GM23248 (cell line): ENCODE measurements around the gene ARL3. TPM values are rescaled to one million over a fixed set of nuclear protein-coding genes. Genes with fewer than 3 reads are reported as not detected.
A peak's percentile ranks its signal among the peaks of the same experiment; 100 is the strongest.

Experiments
- DNase-seq: peaks from one replicate; pipeline ENCODE4 v3.0.0-alpha.2; 2015
- H2AFZ ChIP-seq: fragments of 200-600 bp; sonication (generic); 2 replicates; pipeline ENCODE4 v1.6.1; 2016; ENCODE audit warnings: antibody characterized with exemption
- H3F3A ChIP-seq: fragments of 200-600 bp; sonication (generic); 2 replicates; pipeline ENCODE4 v1.6.1; 2016; ENCODE audit warnings: mild to moderate bottlenecking, antibody characterized with exemption, mixed run types; ENCODE audit not compliant: insufficient read depth
- H3K27ac ChIP-seq: fragments of 200-600 bp; sonication (generic); 2 replicates; pipeline ENCODE4 v1.5.1; 2016; ENCODE audit warnings: mild to moderate bottlenecking
- H3K27me3 ChIP-seq: fragments of 200-600 bp; sonication (generic); replicated peaks from 2 replicates; pipeline ENCODE4 v1.6.1; 2016; ENCODE audit warnings: mild to moderate bottlenecking; ENCODE audit not compliant: insufficient read depth
- H3K36me3 ChIP-seq: fragments of 200-600 bp; sonication (generic); 2 replicates; pipeline ENCODE4 v1.6.1; 2016; ENCODE audit warnings: low read depth, mild to moderate bottlenecking
- H3K4me1 ChIP-seq: fragments of 200-600 bp; sonication (generic); 2 replicates; pipeline ENCODE4 v1.6.1; 2016; ENCODE audit warnings: mild to moderate bottlenecking; ENCODE audit not compliant: insufficient read depth
- H3K4me2 ChIP-seq: fragments of 200-600 bp; sonication (generic); one replicate; pipeline ENCODE4 v1.6.1; 2016; ENCODE audit warnings: mild to moderate bottlenecking; ENCODE audit not compliant: unreplicated experiment
- H3K4me3 ChIP-seq: fragments of 200-600 bp; sonication (generic); 2 replicates; pipeline ENCODE4 v1.5.1; 2016; ENCODE audit warnings: mild to moderate bottlenecking
- H3K79me2 ChIP-seq: fragments of 200-600 bp; sonication (generic); 2 replicates; pipeline ENCODE4 v1.6.1; 2016; ENCODE audit warnings: mild to moderate bottlenecking; ENCODE audit not compliant: insufficient read depth
- H3K9ac ChIP-seq: fragments of 200-600 bp; sonication (generic); 2 replicates; pipeline ENCODE4 v1.6.1; 2016; ENCODE audit warnings: mild to moderate bottlenecking
- H3K9me2 ChIP-seq: fragments of 200-600 bp; sonication (generic); 2 replicates; pipeline ENCODE4 v1.6.1; 2016; ENCODE audit warnings: mixed run types, mild to moderate bottlenecking, moderate library complexity; ENCODE audit not compliant: insufficient read depth
- H3K9me3 ChIP-seq: fragments of 200-600 bp; sonication (generic); one replicate; pipeline ENCODE4 v1.6.1; 2017; ENCODE audit warnings: low read depth
- H4K20me1 ChIP-seq: fragments of 200-600 bp; sonication (generic); 2 replicates; pipeline ENCODE4 v1.6.0; 2016; ENCODE audit not compliant: insufficient read depth
- EZH2 ChIP-seq: fragments of 200-600 bp; sonication (generic); IDR thresholded peaks from 2 replicates; pipeline ENCODE4 v1.6.1; 2018; ENCODE audit warnings: antibody characterized with exemption, mild to moderate bottlenecking; ENCODE audit not compliant: insufficient read depth, poor library complexity, severe bottlenecking
- EZH2phosphoT487 ChIP-seq: fragments of 200-600 bp; sonication (generic); IDR thresholded peaks from 2 replicates; pipeline ENCODE4 v1.6.1; 2018; ENCODE audit warnings: antibody characterized with exemption, moderate library complexity, mild to moderate bottlenecking, low read depth; ENCODE audit not compliant: insufficient read depth
- WGBS, 2 experiments: methylation state at CpG; one replicate each; pipeline ENCODE4 v1.1.6; 2015 to 2017; ENCODE audit warnings: low lambda C conversion rate in 2 of 2, low coverage in 1 of 2; ENCODE audit errors: missing lambda C conversion rate in 2 of 2; 5-methylcytosine and 5-hydroxymethylcytosine counted together
- in situ Hi-C: fragments of 300-500 bp; cut with MboI; formaldehyde crosslinking; loops from 2 replicates; pipeline ENCODE4 v1.15.0; 2020
- polyA plus RNA-seq: library from polyadenylated mRNA; unstranded; fragments of >200 nt; fragmentation: Nextera tagmentation; extraction: Ambion mirVana; gene quantifications from 2 replicates; pipeline ENCODE4 v1.2.1, GENCODE V29; 2016
- total RNA-seq: library from RNA; depleted of rRNA; stranded (reverse); fragments of >200 nt; shearing (Covaris generic); gene quantifications from 2 replicates; pipeline ENCODE4 v1.2.3, GENCODE V29; 2014

Gene ARL3
- total and polyA plus RNA-seq, 2 experiments from 2014 or later, result 3.8 to 24.1 TPM

DNA sequence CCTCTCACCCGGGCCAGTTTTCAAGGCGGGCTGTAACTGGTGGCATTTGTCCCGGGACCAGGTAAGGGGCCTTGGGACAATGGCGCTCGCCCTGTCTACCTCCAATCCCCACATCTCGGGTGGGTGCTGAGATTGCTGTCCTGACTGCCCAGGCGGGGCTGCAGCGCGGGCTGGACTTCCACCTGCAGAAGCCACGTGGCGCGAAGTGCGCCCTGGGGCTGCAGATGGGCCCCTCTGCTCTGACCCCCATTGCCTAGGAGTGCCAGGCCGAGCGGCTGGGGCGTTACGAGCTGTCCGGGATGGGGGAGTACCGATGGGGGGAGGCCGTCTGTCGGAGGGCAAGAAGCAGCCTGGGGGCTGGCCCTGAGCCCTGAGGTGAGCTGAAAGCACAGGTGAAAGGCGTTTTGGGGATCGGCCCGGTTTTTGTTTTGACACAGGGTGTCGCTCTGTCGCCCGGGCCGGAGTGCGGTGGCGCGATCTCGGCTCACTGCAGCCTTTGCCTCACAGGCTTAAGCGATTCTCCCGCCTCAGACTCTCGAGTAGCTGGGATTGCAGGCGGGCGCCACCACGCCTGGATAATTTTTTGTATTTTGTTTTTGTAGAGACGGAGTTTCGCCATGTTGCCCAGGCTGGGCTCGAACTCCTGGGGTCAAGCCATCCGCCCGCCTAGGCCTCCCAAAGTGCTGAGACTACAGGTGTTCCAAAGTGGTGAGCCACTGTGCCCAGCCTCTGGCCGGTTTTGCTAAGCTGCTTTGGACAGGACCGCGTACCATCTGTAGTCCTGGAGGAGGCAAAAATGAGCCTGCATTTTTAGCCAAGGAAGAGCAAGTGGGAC is 641 bp upstream of the ARL3 start, which contains the start of gene SFXN2:
SFXN2 (plus strand) TSS at position 16 of the 835 bp plus-strand sequence. CDS start 12,001 bp downstream, outside the sequence.
- H3K27ac ChIP-seq, result peak within 1 kb of the TSS; percentile 88
- H3K9ac ChIP-seq, result peak within 1 kb of the TSS; percentile 94
- H3F3A ChIP-seq, result peaks cover 24% of the 10 kb centered on the region
- H3K36me3 ChIP-seq, result no peaks in the 10 kb centered on the region
- no peaks in the 10 kb centered on the region for H3K9me3 ChIP-seq
- H3K79me2 ChIP-seq, result peaks cover 30% of the 10 kb centered on the region
- no peaks in the 10 kb centered on the region for H3K27me3 ChIP-seq
- H3K9me2 ChIP-seq, result no peaks in the 10 kb centered on the region
- peak within 1 kb of the TSS; percentile 96 for H2AFZ ChIP-seq
- WGBS, 2 experiments, result 3 to 4% methylated on average over 40 to 41 of the region's 46 CpGs
- peaks cover 3% of the 10 kb centered on the region; the same call in 1 of the 2 replicates for H4K20me1 ChIP-seq
- in situ Hi-C loops, result no loop called here
- H3K4me1 ChIP-seq, result peaks cover 28% of the 10 kb centered on the region
- TF ChIP-seq EZH2, result no peak
- TF ChIP-seq EZH2phosphoT487, result no peak
- peak within 1 kb of the TSS; percentile 85 for H3K4me3 ChIP-seq
- H3K4me2 ChIP-seq, result peak within 1 kb of the TSS; percentile 99
- DNase-seq, result peak; percentile 46

DNA sequence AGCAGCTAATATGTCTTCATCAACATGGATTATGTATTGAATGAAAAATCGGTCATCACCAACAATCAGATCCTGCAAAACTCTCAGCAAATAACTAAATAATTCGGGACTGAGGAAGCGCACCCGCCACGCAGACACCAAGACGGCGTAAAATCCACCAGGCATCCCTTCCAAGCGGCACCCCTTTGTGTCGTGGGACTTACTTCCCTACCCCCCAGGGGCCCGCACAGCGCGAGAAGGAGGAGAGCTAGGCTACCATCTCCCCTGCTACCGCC is 721 bp downstream of the ARL3 start:
- Histone ChIP-seq H2AFZ (peak overlapping the region; percentile 89), H3K4me1 (peaks cover 29% of the 10 kb centered on the region), H3K9me3 (no peaks in the 10 kb centered on the region), H3K4me2 (peak overlapping the region; percentile 99), H3K9me2 (no peaks in the 10 kb centered on the region), H3K36me3 (no peaks in the 10 kb centered on the region), H3K27me3 (no peaks in the 10 kb centered on the region), H4K20me1 (peaks cover 3% of the 10 kb centered on the region; the same call in 1 of the 2 replicates), H3F3A (peaks cover 24% of the 10 kb centered on the region), H3K27ac (peak overlapping the region; percentile 88), H3K4me3 (peak overlapping the region; percentile 85), H3K79me2 (peaks cover 42% of the 10 kb centered on the region), H3K9ac (peak overlapping the region; percentile 94)
- in situ Hi-C loops, result no loop called here
- 1 to 2% methylated on average over 12 to 13 of the region's 13 CpGs for WGBS, 2 experiments
- no peak for DNase-seq
- TF ChIP-seq EZH2phosphoT487, result no peak
- no peak for TF ChIP-seq EZH2

DNA sequence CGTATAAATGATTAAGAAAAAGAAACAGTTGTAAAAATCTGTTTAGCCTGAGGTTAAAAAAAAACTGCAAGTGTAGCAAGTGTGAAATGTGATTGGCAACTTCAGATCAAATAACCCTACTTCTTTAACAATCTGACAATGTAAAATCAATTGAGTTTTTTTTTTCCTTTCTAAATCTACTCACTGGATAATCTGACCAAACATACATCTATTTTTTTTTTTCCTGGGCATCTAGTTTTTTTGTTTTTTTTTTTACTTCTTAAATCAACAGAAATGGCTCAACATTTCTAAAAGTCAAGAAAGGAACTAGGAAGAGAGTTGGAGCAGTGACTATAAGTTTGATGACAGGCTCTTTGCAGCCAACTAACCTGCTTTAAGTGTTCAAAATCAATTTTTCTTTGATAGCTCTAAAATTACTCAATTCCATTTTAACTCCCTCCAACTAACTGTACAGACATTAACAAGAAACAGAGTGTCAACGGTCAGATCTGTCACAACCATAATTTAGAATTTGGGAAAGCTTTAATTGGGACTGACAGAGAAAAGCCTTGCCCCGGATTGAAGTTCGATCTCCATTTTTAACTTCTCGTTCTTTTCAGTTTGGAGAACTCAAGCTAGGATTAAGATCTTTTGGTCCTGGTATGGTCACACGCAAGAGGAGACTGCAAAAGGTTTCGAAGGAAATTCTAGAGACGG is 1.2 kb downstream of the ARL3 start:
- TF ChIP-seq EZH2, result no peak
- TF ChIP-seq EZH2phosphoT487, result no peak
- H3K9ac ChIP-seq, result peak overlapping the region; percentile 94
- peak overlapping the region; percentile 88 for H3K27ac ChIP-seq
- no peaks in the 10 kb centered on the region for H3K9me2 ChIP-seq
- 4 to 6% methylated on average over 8 of the region's 8 CpGs for WGBS, 2 experiments
- H3K4me3 ChIP-seq, result peak overlapping the region; percentile 85
- no peaks in the 10 kb centered on the region for H3K36me3 ChIP-seq
- peak overlapping the region; percentile 89 for H2AFZ ChIP-seq
- in situ Hi-C loops, result no loop called here
- peaks cover 24% of the 10 kb centered on the region for H3F3A ChIP-seq
- H3K9me3 ChIP-seq, result no peaks in the 10 kb centered on the region
- peaks cover 47% of the 10 kb centered on the region for H3K79me2 ChIP-seq
- peaks cover 3% of the 10 kb centered on the region; the same call in 1 of the 2 replicates for H4K20me1 ChIP-seq
- DNase-seq, result peak; percentile 34
- H3K27me3 ChIP-seq, result no peaks in the 10 kb centered on the region
- H3K4me1 ChIP-seq, result peaks cover 29% of the 10 kb centered on the region
- peak overlapping the region; percentile 99 for H3K4me2 ChIP-seq

DNA sequence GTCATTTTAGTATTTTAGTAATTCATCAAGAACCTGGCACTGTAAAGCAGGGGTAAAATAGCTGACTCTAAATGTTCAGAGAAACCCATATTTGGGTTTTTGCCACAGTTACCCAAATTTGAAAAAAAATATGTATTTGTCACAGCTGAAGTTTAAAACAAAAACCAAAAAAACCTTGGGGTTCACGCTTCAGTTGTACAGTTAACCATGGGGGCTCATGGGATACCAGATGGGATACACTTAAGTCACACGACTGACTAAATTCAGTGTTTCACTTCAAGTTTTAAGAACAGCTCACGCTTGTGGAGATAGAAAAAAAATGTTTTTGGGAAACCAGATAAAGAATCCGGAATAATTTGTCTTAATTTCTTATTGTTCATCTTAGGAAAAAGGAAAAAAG is 2.1 kb downstream of the ARL3 start:
- WGBS, 2 experiments, result 75 to 78% methylated on average over 4 of the region's 4 CpGs
- no peak overlapping the region for H3K4me3 ChIP-seq
- H4K20me1 ChIP-seq, result peaks cover 3% of the 10 kb centered on the region; the same call in 1 of the 2 replicates
- no peak for TF ChIP-seq EZH2phosphoT487
- TF ChIP-seq EZH2, result no peak
- no peak overlapping the region for H3K9ac ChIP-seq
- peaks cover 24% of the 10 kb centered on the region for H3F3A ChIP-seq
- no peaks in the 10 kb centered on the region for H3K9me2 ChIP-seq
- H3K9me3 ChIP-seq, result no peaks in the 10 kb centered on the region
- no peaks in the 10 kb centered on the region for H3K36me3 ChIP-seq
- in situ Hi-C loops, result no loop called here
- no peak for DNase-seq
- no peak overlapping the region for H2AFZ ChIP-seq
- H3K4me2 ChIP-seq, result peak overlapping the region; percentile 99
- H3K4me1 ChIP-seq, result peaks cover 35% of the 10 kb centered on the region
- no peak overlapping the region for H3K27ac ChIP-seq
- H3K27me3 ChIP-seq, result no peaks in the 10 kb centered on the region
- peaks cover 56% of the 10 kb centered on the region for H3K79me2 ChIP-seq
